Measurements from ENCODE around the gene IL1RAP.
"Not testable (repeated sequence)": the region's sequence is repeated elsewhere in the genome, so short reads cannot be mapped to it uniquely, and the experiment has no call there.

The IL1RAP gene

GRCh38 chr3:190617185-190617584, 103.3 kb downstream of the IL1RAP start:
- DNase-seq, result no peak

- DNase-seq, result no peak
Measured at GRCh38 chr3:190618330-190619030, 104.6 kb downstream of the IL1RAP start.

- DNase-seq, result no peak
Measured at GRCh38 chr3:190619353-190619752, 105.5 kb downstream of the IL1RAP start.

GRCh38 chr3:190619761-190620160, 105.9 kb downstream of the IL1RAP start:
- DNase-seq, result no peak

- DNase-seq, result no peak
Measured at GRCh38 chr3:190620886-190621608, 107.2 kb downstream of the IL1RAP start.

GRCh38 chr3:190621927-190622326, 108.0 kb downstream of the IL1RAP start:
- DNase-seq, result no peak

- DNase-seq, result no peak
Measured at GRCh38 chr3:190624282-190624681, 110.4 kb downstream of the IL1RAP start.

- DNase-seq, result no peak
Measured at GRCh38 chr3:190626951-190627620, 113.2 kb downstream of the IL1RAP start.

GRCh38 chr3:190629088-190629487, 115.2 kb downstream of the IL1RAP start:
- no peak for DNase-seq

GRCh38 chr3:190631295-190631694, 117.4 kb downstream of the IL1RAP start:
- no peak for DNase-seq

GRCh38 chr3:190641564-190641963, 127.7 kb downstream of the IL1RAP start:
- no peak for DNase-seq

- DNase-seq, result no peak
Measured at GRCh38 chr3:190642016-190642415, 128.1 kb downstream of the IL1RAP start.

GRCh38 chr3:190644035-190644434, 130.2 kb downstream of the IL1RAP start:
- no peak for DNase-seq

- DNase-seq, result no peak
Measured at GRCh38 chr3:190644766-190645165, 130.9 kb downstream of the IL1RAP start.

GRCh38 chr3:190645932-190646460, 132.1 kb downstream of the IL1RAP start:
- no peak for DNase-seq

GRCh38 chr3:190646996-190647395, 133.1 kb downstream of the IL1RAP start:
- DNase-seq, result no peak

- DNase-seq, result no peak
Measured at GRCh38 chr3:190655933-190656332, 142.0 kb downstream of the IL1RAP start.

- DNase-seq, result no peak
Measured at GRCh38 chr3:190658106-190658505, 144.2 kb downstream of the IL1RAP start.

- no peak for DNase-seq
Measured at GRCh38 chr3:190666821-190667220, 152.9 kb downstream of the IL1RAP start.

GRCh38 chr3:190671658-190672057, 157.8 kb downstream of the IL1RAP start:
- no peak for DNase-seq

- DNase-seq, result no peak
Measured at GRCh38 chr3:190673148-190673547, 159.3 kb downstream of the IL1RAP start.

GRCh38 chr3:190676481-190676880, 162.6 kb downstream of the IL1RAP start:
- no peak for DNase-seq

GRCh38 chr3:190677001-190677400, 163.1 kb downstream of the IL1RAP start:
- no peak for DNase-seq

- DNase-seq, result not testable (repeated sequence)
Measured at GRCh38 chr3:190677868-190678267, 164.0 kb downstream of the IL1RAP start.

Data from stimulated activated CD4-positive, alpha-beta T cell treated with anti-CD3 and anti-CD28 coated beads, Interleukin-4, amount 100 ng/mL, for 4 hours (primary cell).